NB4 (cell line): ENCODE data around the gene ASPDH.

Source experiments
- CTCF ChIP-seq: IDR thresholded peaks from one replicate; pipeline ENCODE4 v1.5.1; 2012; ENCODE audit warnings: low read depth, low read length
- MYC ChIP-seq: IDR thresholded peaks from 2 replicates; pipeline ENCODE4 v1.6.1; 2011; ENCODE audit warnings: low read depth, low read length
- POLR2A ChIP-seq: IDR thresholded peaks from 2 replicates; pipeline ENCODE4 v1.6.1; 2011; ENCODE audit warnings: mild to moderate bottlenecking; ENCODE audit not compliant: insufficient read length; ENCODE audit errors: extremely low read depth

- TF ChIP-seq CTCF (no peak), POLR2A (no peak), MYC (no peak)
Observed at GRCh38 chr19:50492303-50493052, 21.2 kb downstream of the ASPDH start.
